T-cell (primary cell): Measurements from ENCODE around the gene BRD3. TPM values are rescaled to one million over a fixed set of nuclear protein-coding genes. Genes with fewer than 3 reads are reported as not detected.

Experiments
- ATAC-seq, 4 experiments: fragments of 200-7000 bp in 3 of 4; fragments of 150-1000 bp in 1 of 4; cut with Tn5 transposase; replicated peaks in 1 of 4; 1 replicate in 3 of 4; 2 replicates in 1 of 4; pipeline ENCODE4 v1.10.0; 2021; ENCODE audit warnings: moderate library complexity in 3 of 4, mild to moderate bottlenecking in 2 of 4, moderate number of reproducible peaks in 1 of 4
- CTCF ChIA-PET, 2 donors: fragments of 300-600 bp; sonication (Branson Sonifier 250); formaldehyde crosslinking; loops; one replicate each; lab custom pipeline; 2022; ENCODE audit warnings: antibody characterized with exemption in 2 of 2; lab: Charles Lee
- POLR2A ChIA-PET, 2 donors: fragments of 300-600 bp; sonication (Branson Sonifier 250); formaldehyde crosslinking; loops; one replicate each; lab custom pipeline; 2022; ENCODE audit warnings: antibody characterized with exemption in 2 of 2; lab: Charles Lee
- DNase-seq, 35 experiments: peaks; one replicate each; pipeline versions ENCODE4 v3.0.0 to v3.0.0-alpha.2; 2013 to 2023
- H3K27ac ChIP-seq: one replicate; pipeline ENCODE4 v1.5.1; 2013; ENCODE audit warnings: low read length
- H3K27me3 ChIP-seq, 2 experiments: replicated peaks in 1 of 2; 1 replicate in 1 of 2; 2 replicates in 1 of 2; pipeline versions ENCODE4 v1.6.1 to v1.7.0; 2013; ENCODE audit warnings: low read length in 1 of 2, mixed read lengths in 1 of 2; ENCODE audit not compliant: control insufficient read depth in 2 of 2, insufficient read depth in 2 of 2; ENCODE audit errors: extremely low read depth in 1 of 2
- H3K36me3 ChIP-seq, 2 donors: 1 replicate in 1 of 2; 2 replicates in 1 of 2; pipeline versions ENCODE4 v1.6.1 to v1.7.0; 2013; ENCODE audit warnings: low read length in 1 of 2; ENCODE audit not compliant: control insufficient read depth in 2 of 2, insufficient read depth in 1 of 2; ENCODE audit errors: extremely low read depth in 1 of 2
- H3K4me1 ChIP-seq, 2 experiments: 1 replicate in 1 of 2; 2 replicates in 1 of 2; pipeline versions ENCODE4 v1.6.1 to v1.7.0; 2013; ENCODE audit warnings: low read length in 2 of 2, mixed read lengths in 1 of 2; ENCODE audit not compliant: insufficient read depth in 2 of 2, control insufficient read depth in 1 of 2; ENCODE audit errors: extremely low read depth in 1 of 2
- H3K4me3 ChIP-seq, 2 donors: 1 replicate in 1 of 2; 2 replicates in 1 of 2; pipeline versions ENCODE4 v1.5.1 to v1.7.0; 2013; ENCODE audit warnings: mild to moderate bottlenecking in 2 of 2, low read length in 1 of 2, moderate library complexity in 1 of 2; ENCODE audit not compliant: control insufficient read depth in 1 of 2; ENCODE audit errors: extremely low read depth in 1 of 2
- H3K9me3 ChIP-seq: 2 replicates; pipeline ENCODE4 v1.7.0; 2013
- H3K27ac Mint-ChIP-seq, 2 donors: one replicate each; pipeline ENCODE4 v1.8.0; 2020 to 2021; ENCODE audit warnings: mild to moderate bottlenecking in 2 of 2, mixed read lengths in 2 of 2
- H3K27me3 Mint-ChIP-seq, 2 donors: one replicate each; pipeline ENCODE4 v1.8.0; 2021 to 2022; ENCODE audit warnings: mixed read lengths in 2 of 2
- H3K36me3 Mint-ChIP-seq: one replicate; pipeline ENCODE4 v1.8.0; 2021; ENCODE audit warnings: mixed read lengths
- H3K4me1 Mint-ChIP-seq, 3 donors: one replicate each; pipeline ENCODE4 v1.8.0; 2020 to 2022; ENCODE audit warnings: mixed read lengths in 3 of 3, mild to moderate bottlenecking in 1 of 3
- H3K4me3 Mint-ChIP-seq, 3 donors: one replicate each; pipeline ENCODE4 v1.8.0; 2020 to 2022; ENCODE audit warnings: mild to moderate bottlenecking in 3 of 3, mixed read lengths in 3 of 3, moderate library complexity in 3 of 3
- H3K9me3 Mint-ChIP-seq, 3 donors: one replicate each; pipeline ENCODE4 v1.8.0; 2020 to 2022; ENCODE audit warnings: mixed read lengths in 3 of 3
- WGBS: methylation state at CpG from one replicate; pipeline ENCODE4 v1.1.5; 2013; ENCODE audit warnings: missing lambda C conversion rate; ENCODE audit not compliant: insufficient coverage; 5-methylcytosine and 5-hydroxymethylcytosine counted together
- total RNA-seq, 35 experiments: library from RNA in 6 of 35; stranded (reverse) in 6 of 35; fragments of 120-200 nt in 1 of 35; gene quantifications; one replicate each; pipeline versions ENCODE4 v1.2.1 to v1.2.4 and lab custom pipeline; 2013 to 2026

BRD3 gene
- total RNA-seq, 5 donors from 2014 or later (not counting 1 experiment from before 2014, with no cell fraction given): 33.7 to 63.7 (median 58.2) TPM

GRCh38 chr9:134035041-134036039, 32.5 kb downstream of the BRD3 start:
- Histone ChIP-seq H3K27ac (no peak overlapping the region), H3K27me3 (no peaks in the 10 kb centered on the region), H3K36me3 (peaks cover 38 to 58% of the 10 kb centered on the region in 2 donors), H3K4me3 (no peak overlapping the region), H3K9me3 (no peaks in the 10 kb centered on the region), H3K4me1 (no peaks in the 10 kb centered on the region)
- peaks cover 5 to 14% (median 6%) of the 10 kb centered on the region in 3 donors for H3K9me3 Mint-ChIP-seq
- no peaks in the 10 kb centered on the region for H3K4me1 Mint-ChIP-seq
- peaks cover 62% of the 10 kb centered on the region for H3K36me3 Mint-ChIP-seq
- no peak for DNase-seq
- H3K27me3 Mint-ChIP-seq: no peaks in the 10 kb centered on the region
- POLR2A ChIA-PET: no interaction called here
- WGBS: 97% methylated on average over 22 of the region's 28 CpGs
- no peak overlapping the region for H3K4me3 Mint-ChIP-seq
- no peak for ATAC-seq
- CTCF ChIA-PET: no interaction called here
- no peak overlapping the region for H3K27ac Mint-ChIP-seq

DNA sequence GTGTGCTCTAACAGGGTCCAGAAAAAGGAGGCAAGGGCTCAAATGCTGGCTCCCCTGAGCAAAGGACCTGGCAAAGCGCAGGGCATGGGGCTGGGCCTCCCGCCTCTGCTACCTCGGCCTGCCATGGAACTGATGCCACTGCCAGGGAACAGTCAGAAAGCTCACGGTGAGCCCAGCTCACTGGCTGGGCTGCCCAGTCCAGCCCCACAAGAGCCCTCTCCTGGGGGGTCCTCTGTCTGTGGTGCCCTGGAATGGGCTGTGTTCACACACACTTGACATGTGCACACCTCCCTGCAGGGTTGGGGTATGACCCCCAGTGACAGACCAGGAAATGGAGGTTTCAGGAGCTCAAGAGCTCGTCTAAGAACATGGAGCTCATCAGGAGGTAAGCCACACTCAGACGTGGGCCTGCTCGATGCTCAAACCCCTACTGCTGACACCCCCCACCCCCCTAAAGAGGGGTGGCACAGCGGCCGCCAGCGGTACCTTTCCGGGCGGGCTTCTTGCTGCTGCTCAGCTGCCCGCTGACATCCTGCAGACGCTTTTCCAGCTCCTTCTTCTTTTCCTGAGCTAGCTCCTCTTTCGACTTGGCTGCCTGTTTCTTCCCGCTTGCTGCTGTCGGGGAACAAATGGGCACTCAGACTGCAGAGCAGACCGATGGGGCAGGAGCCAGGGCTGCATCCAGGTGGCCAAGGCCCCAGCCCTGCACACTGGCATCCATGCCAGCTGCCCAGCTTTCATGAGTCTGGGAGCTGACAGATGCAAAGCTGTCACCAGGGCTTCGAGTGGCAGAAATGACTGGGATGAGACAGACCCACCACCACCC, 33.4 kb downstream of the BRD3 start:
- ATAC-seq (no peak), DNase-seq (no peak)
- Mint-ChIP-seq H3K9me3 (peaks cover 5 to 11% (median 5%) of the 10 kb centered on the region in 3 donors), H3K27me3 (no peaks in the 10 kb centered on the region), H3K27ac (no peak overlapping the region), H3K4me3 (no peak overlapping the region), H3K4me1 (no peaks in the 10 kb centered on the region), H3K36me3 (peaks cover 53% of the 10 kb centered on the region)
- H3K4me1 ChIP-seq: no peaks in the 10 kb centered on the region
- H3K36me3 ChIP-seq: peaks cover 32 to 51% of the 10 kb centered on the region in 2 donors
- POLR2A ChIA-PET: no interaction called here
- no peaks in the 10 kb centered on the region for H3K27me3 ChIP-seq
- no peaks in the 10 kb centered on the region for H3K9me3 ChIP-seq
- no peak overlapping the region for H3K27ac ChIP-seq
- H3K4me3 ChIP-seq: no peak overlapping the region
- 94% methylated on average over 17 of the region's 19 CpGs for WGBS
- CTCF ChIA-PET: no interaction called here

- ATAC-seq: no peak
- CTCF ChIA-PET: interaction anchor here in 1 of 2 donors (0.6 kb wide), 1 partner anchor 9 kb away, joined by 8 read pairs; no protein-coding TSS in a partner anchor
- POLR2A ChIA-PET: no interaction called here
These were observed 34.2 kb downstream of the BRD3 start for GRCh38 chr9:134033516-134034214.

GRCh38 chr9:134032456-134033222, 35.2 kb downstream of the BRD3 start:
- ATAC-seq (no peak), DNase-seq (no peak)
- H3K9me3 Mint-ChIP-seq: peaks cover 0 to under 1% (median under 1%) of the 10 kb centered on the region in 3 donors
- Histone ChIP-seq H3K27me3 (no peaks in the 10 kb centered on the region), H3K9me3 (no peaks in the 10 kb centered on the region), H3K27ac (no peak overlapping the region), H3K36me3 (peaks cover 21 to 44% of the 10 kb centered on the region in 2 donors), H3K4me1 (no peaks in the 10 kb centered on the region), H3K4me3 (no peak overlapping the region)
- ChIA-PET POLR2A (interaction anchor here in 1 of 2 donors (0.7 kb wide), 1 partner anchor 676 kb away, joined by 6 read pairs; the partner anchor contains the start of genes SURF1 and SURF2), CTCF (interaction anchor here (0.6 to 0.7 kb wide), 4 partner anchors 8 to 1958 kb away, joined by 3 to 8 read pairs (median 3); no protein-coding TSS in a partner anchor)
- peaks cover 36% of the 10 kb centered on the region for H3K36me3 Mint-ChIP-seq
- no peak overlapping the region for H3K4me3 Mint-ChIP-seq
- no peak overlapping the region for H3K27ac Mint-ChIP-seq
- no peaks in the 10 kb centered on the region for H3K27me3 Mint-ChIP-seq
- H3K4me1 Mint-ChIP-seq: peaks cover 0 to 7% (median 4%) of the 10 kb centered on the region in 3 donors
- WGBS: 95% methylated on average over 15 of the region's 40 CpGs

More at GRCh38 chr9:134033516-134034214, 34.2 kb downstream of the BRD3 start:
- DNase-seq: no peak
- H3K4me3 Mint-ChIP-seq: no peak overlapping the region
- H3K9me3 Mint-ChIP-seq: peaks cover 0 to 5% (median 5%) of the 10 kb centered on the region in 3 donors
- H3K9me3 ChIP-seq: no peaks in the 10 kb centered on the region
- H3K36me3 Mint-ChIP-seq: peaks cover 46% of the 10 kb centered on the region
- no peak overlapping the region for H3K4me3 ChIP-seq
- H3K27ac ChIP-seq: no peak overlapping the region
- no peaks in the 10 kb centered on the region for H3K27me3 Mint-ChIP-seq
- whole genome bisulfite sequencing: 98% methylated on average over 17 of the region's 26 CpGs
- H3K36me3 ChIP-seq: peaks cover 26 to 44% of the 10 kb centered on the region in 2 donors
- H3K4me1 Mint-ChIP-seq: no peaks in the 10 kb centered on the region
- H3K4me1 ChIP-seq: no peaks in the 10 kb centered on the region
- H3K27ac Mint-ChIP-seq: no peak overlapping the region
- no peaks in the 10 kb centered on the region for H3K27me3 ChIP-seq

DNA sequence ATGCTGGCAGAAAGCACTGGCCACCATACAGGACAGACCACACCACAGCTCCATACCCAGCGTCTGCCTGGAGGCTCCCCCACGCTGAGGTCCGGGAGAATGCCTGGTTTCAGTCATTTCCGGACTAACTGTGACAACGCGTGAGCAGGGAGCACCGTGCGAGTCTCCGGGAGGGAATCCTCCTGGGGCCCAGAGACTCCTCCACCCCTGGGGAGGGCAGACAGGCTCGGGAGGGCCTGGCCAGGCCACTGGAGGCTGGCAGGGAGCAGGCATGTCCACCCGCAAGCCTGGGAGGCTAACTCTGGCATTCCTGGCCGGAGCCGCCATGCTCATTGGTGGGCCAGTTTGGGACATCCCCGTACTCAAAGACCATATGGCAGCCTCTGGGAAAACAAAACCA, 36.0 kb downstream of the BRD3 start:
- CTCF ChIA-PET: interaction anchor here in 1 of 2 donors (0.6 kb wide), 1 partner anchor 41 kb away, joined by 3 read pairs; no protein-coding TSS in a partner anchor
- no peak for ATAC-seq

More for the DNA sequence above, 36.0 kb downstream of the BRD3 start:
- H3K27me3 ChIP-seq: no peaks in the 10 kb centered on the region
- H3K9me3 ChIP-seq: no peaks in the 10 kb centered on the region
- WGBS: 96% methylated on average over 12 of the region's 14 CpGs
- DNase-seq: no peak
- H3K27me3 Mint-ChIP-seq: no peaks in the 10 kb centered on the region
- H3K4me3 Mint-ChIP-seq: no peak overlapping the region
- no peak overlapping the region for H3K27ac ChIP-seq
- H3K4me1 ChIP-seq: no peaks in the 10 kb centered on the region
- no peak overlapping the region for H3K27ac Mint-ChIP-seq
- H3K9me3 Mint-ChIP-seq: no peaks in the 10 kb centered on the region
- POLR2A ChIA-PET: no interaction called here
- H3K36me3 Mint-ChIP-seq: peaks cover 38% of the 10 kb centered on the region
- peaks cover 21 to 49% of the 10 kb centered on the region in 2 donors for H3K36me3 ChIP-seq
- H3K4me1 Mint-ChIP-seq: peaks cover 4 to 9% (median 7%) of the 10 kb centered on the region in 3 donors
- H3K4me3 ChIP-seq: no peak overlapping the region
